ACC112 (cell line): ENCODE measurements around the gene ANKRD12.
"Not testable (repeated sequence)": the region's sequence is repeated elsewhere in the genome, so short reads cannot be mapped to it uniquely, and the experiment has no call there.

ENCODE experiments used
- H2AFZ ChIP-seq: fragments of 200-600 bp; sonication (generic); one replicate; pipeline ENCODE4 v1.6.0; 2017; ENCODE audit warnings: antibody characterized with exemption, low read length; ENCODE audit not compliant: unreplicated experiment
- H3K27ac ChIP-seq: fragments of 200-600 bp; sonication (generic); 2 replicates; pipeline ENCODE4 v1.5.1; 2014; ENCODE audit warnings: low read depth, mild to moderate bottlenecking, antibody characterized with exemption, low read length, moderate library complexity
- H3K27me3 ChIP-seq: fragments of 200-600 bp; sonication (generic); 2 replicates; pipeline ENCODE4 v1.6.1; 2014; ENCODE audit warnings: mild to moderate bottlenecking, antibody characterized with exemption, low read length, moderate library complexity, mixed read lengths; ENCODE audit not compliant: insufficient read depth
- H3K36me3 ChIP-seq: fragments of 200-600 bp; sonication (generic); 2 replicates; pipeline ENCODE4 v1.6.1; 2016; ENCODE audit warnings: mild to moderate bottlenecking, antibody characterized with exemption, low read length, moderate library complexity, mixed read lengths; ENCODE audit not compliant: insufficient read depth
- H3K4me1 ChIP-seq: fragments of 200-600 bp; sonication (generic); one replicate; pipeline ENCODE4 v1.6.1; 2016; ENCODE audit warnings: low read length, mixed read lengths; ENCODE audit not compliant: insufficient read depth, unreplicated experiment, control insufficient read depth
- H3K4me3 ChIP-seq: fragments of 200-600 bp; sonication (generic); 2 replicates; pipeline ENCODE4 v1.5.1; 2014; ENCODE audit warnings: mild to moderate bottlenecking, low read depth, low read length
- H3K79me2 ChIP-seq: fragments of 200-600 bp; sonication (generic); one replicate; pipeline ENCODE4 v1.6.0; 2016; ENCODE audit warnings: low read length; ENCODE audit not compliant: control insufficient read depth, unreplicated experiment, insufficient read depth

ANKRD12 gene

GRCh38 chr18:9146224-9146623, 9.6 kb downstream of the ANKRD12 start:
- no peaks in the 10 kb centered on the region for H3K36me3 ChIP-seq
- no peak overlapping the region for H2AFZ ChIP-seq
- H3K4me1 ChIP-seq, result peaks cover 57% of the 10 kb centered on the region
- H3K27ac ChIP-seq, result peak overlapping the region; percentile 25
- H3K4me3 ChIP-seq, result no peak overlapping the region
- H3K27me3 ChIP-seq, result no peaks in the 10 kb centered on the region
- peaks cover 95% of the 10 kb centered on the region for H3K79me2 ChIP-seq

- no peaks in the 10 kb centered on the region for H3K36me3 ChIP-seq
- H3K4me3 ChIP-seq, result peak overlapping the region; percentile 38; the same call in 1 of the 2 replicates
- H3K27me3 ChIP-seq, result no peaks in the 10 kb centered on the region
- H3K4me1 ChIP-seq, result peaks cover 45% of the 10 kb centered on the region
- no peak overlapping the region for H2AFZ ChIP-seq
- H3K79me2 ChIP-seq, result peaks cover 95% of the 10 kb centered on the region
- peak overlapping the region; percentile 73 for H3K27ac ChIP-seq
Observed at GRCh38 chr18:9147440-9148202, 11.0 kb downstream of the ANKRD12 start.

GRCh38 chr18:9148203-9148552, 11.6 kb downstream of the ANKRD12 start:
- Histone ChIP-seq H3K27ac (no peak overlapping the region), H3K27me3 (no peaks in the 10 kb centered on the region), H2AFZ (no peak overlapping the region), H3K4me1 (peaks cover 47% of the 10 kb centered on the region), H3K4me3 (no peak overlapping the region), H3K79me2 (peaks cover 95% of the 10 kb centered on the region), H3K36me3 (no peaks in the 10 kb centered on the region)

DNA sequence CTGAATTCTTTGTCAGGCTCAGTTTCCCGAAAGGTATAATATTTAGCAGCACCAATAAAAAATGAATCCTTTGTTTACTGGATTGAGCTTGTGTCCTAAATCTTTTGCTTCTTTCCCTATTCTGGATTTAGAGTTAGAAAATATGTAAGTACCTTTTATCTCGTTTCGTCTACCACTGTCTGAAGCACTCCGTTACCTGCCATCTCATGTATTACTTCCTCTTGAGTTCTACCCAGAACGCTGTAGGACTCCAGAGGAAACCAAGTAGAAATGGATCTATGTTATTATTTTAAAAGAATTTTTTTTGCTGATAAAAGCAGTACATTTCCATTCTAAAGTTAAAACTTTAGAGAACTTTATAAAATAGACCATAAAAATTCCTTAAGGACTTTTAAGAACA, 13.5 kb downstream of the ANKRD12 start:
- Histone ChIP-seq H3K79me2 (peaks cover 95% of the 10 kb centered on the region), H3K4me3 (no peak overlapping the region), H3K27ac (no peak overlapping the region), H3K36me3 (no peaks in the 10 kb centered on the region), H3K4me1 (peaks cover 37% of the 10 kb centered on the region), H3K27me3 (no peaks in the 10 kb centered on the region), H2AFZ (no peak overlapping the region)

DNA sequence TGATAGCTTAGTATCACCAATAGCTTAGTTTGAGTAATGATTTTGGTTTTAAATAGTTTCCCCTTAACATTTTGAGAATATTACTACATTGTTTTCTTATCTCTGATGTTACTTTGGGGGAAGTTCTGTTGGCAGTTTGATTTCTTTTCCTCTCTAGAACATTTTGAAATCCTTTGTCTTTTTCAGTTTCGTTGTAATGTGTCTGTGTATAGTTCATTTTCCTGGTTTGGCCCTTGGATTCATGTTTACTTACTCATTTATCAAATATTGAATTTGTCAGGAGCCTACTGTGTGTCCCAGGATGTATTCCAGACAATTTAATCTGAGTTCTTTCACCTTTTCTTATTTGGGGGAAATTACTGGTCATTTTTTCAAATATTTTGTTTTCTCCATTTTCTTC, 16.7 kb downstream of the ANKRD12 start:
- Histone ChIP-seq H3K4me3 (no peak overlapping the region), H3K79me2 (peaks cover 92% of the 10 kb centered on the region), H2AFZ (no peak overlapping the region), H3K4me1 (peaks cover 11% of the 10 kb centered on the region), H3K27me3 (no peaks in the 10 kb centered on the region), H3K27ac (0 out of 2 replicates have a peak overlapping the region, but pooled peaks have one; percentile 16), H3K36me3 (0 out of 2 replicates have a peak, but pooled peaks cover 7% of the 10 kb centered on the region)

DNA sequence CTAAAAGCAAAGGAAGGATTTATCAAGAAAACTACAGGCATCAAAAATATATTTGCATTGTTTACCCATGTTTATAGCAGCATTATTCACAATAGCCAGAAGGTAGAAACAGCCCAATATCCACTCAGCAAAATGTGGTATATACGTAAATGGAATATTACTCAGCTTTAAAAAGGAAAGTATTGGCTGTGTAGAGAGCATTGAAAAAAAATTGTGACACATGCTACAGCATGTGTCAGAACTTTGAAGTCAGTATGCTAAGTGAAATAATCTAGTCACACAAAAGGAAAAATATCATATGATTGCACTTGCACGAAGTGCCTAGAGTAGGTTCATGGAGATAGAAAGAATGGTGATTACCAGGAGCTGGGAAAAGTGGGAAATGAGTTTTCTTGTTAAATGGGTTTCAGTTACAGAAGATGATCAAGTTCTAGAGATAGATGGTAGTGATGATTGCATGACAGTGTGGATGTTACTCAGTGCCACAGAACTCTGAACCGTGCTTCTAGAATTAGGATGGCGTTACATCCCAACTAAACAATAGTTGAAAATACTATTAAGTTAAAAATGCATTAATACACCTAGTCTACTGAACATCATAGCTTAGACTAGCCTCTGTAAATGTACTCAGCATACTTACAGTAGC, 20.1 kb downstream of the ANKRD12 start:
- H3K36me3 ChIP-seq, result peaks cover 16% of the 10 kb centered on the region
- peaks cover 85% of the 10 kb centered on the region for H3K79me2 ChIP-seq
- no peak overlapping the region for H2AFZ ChIP-seq
- no peaks in the 10 kb centered on the region for H3K27me3 ChIP-seq
- no peak overlapping the region for H3K4me3 ChIP-seq
- H3K27ac ChIP-seq, result no peak overlapping the region
- peaks cover 11% of the 10 kb centered on the region for H3K4me1 ChIP-seq

GRCh38 chr18:9157806-9158205, 21.2 kb downstream of the ANKRD12 start:
- H3K4me1 ChIP-seq, result peaks cover 7% of the 10 kb centered on the region
- H3K36me3 ChIP-seq, result peaks cover 18% of the 10 kb centered on the region
- H3K79me2 ChIP-seq, result peaks cover 84% of the 10 kb centered on the region
- no peaks in the 10 kb centered on the region for H3K27me3 ChIP-seq
- H3K4me3 ChIP-seq, result no peak overlapping the region
- no peak overlapping the region for H3K27ac ChIP-seq
- no peak overlapping the region for H2AFZ ChIP-seq

- Histone ChIP-seq H3K4me3 (no peak overlapping the region), H3K27me3 (no peaks in the 10 kb centered on the region), H2AFZ (no peak overlapping the region), H3K79me2 (peaks cover 82% of the 10 kb centered on the region), H3K4me1 (no peaks in the 10 kb centered on the region), H3K36me3 (peaks cover 30% of the 10 kb centered on the region), H3K27ac (no peak overlapping the region)
Observed at GRCh38 chr18:9160014-9160413, 23.4 kb downstream of the ANKRD12 start.

GRCh38 chr18:9162663-9163062, 26.1 kb downstream of the ANKRD12 start:
- Histone ChIP-seq H3K79me2 (peaks cover 63% of the 10 kb centered on the region), H3K36me3 (peaks cover 24% of the 10 kb centered on the region)
- not testable (repeated sequence) for H3K27me3 ChIP-seq, H3K4me3 ChIP-seq, H3K4me1 ChIP-seq, H2AFZ ChIP-seq, H3K27ac ChIP-seq

DNA sequence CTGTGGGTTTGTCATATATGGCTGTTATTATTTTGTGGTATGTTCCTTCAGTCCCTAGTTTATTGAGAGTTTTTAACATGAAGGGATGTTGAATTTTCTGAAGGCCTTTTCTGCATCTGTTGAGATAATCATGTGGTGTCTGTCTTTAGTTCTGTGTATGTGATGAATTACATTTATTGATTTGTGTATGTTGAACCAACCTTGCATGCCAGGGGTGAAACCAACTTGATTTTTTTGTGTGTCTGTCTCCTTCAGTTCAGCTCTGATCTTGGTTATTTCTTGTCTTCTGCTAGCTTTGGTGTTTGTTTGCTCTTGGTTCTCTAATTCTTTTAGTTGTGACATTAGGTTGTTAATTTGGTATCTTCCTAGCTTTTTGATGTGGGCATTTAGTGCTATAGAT, 27.6 kb downstream of the ANKRD12 start:
- peaks cover 53% of the 10 kb centered on the region for H3K79me2 ChIP-seq
- H3K4me3 ChIP-seq, H2AFZ ChIP-seq, H3K27ac ChIP-seq, H3K27me3 ChIP-seq, H3K4me1 ChIP-seq: not testable (repeated sequence)
- H3K36me3 ChIP-seq, result peaks cover 24% of the 10 kb centered on the region

- H3K27me3 ChIP-seq, H3K4me3 ChIP-seq, H3K4me1 ChIP-seq, H3K27ac ChIP-seq, H2AFZ ChIP-seq: not testable (repeated sequence)
- peaks cover 40% of the 10 kb centered on the region for H3K79me2 ChIP-seq
- H3K36me3 ChIP-seq, result peaks cover 18% of the 10 kb centered on the region
Observed at GRCh38 chr18:9165883-9166282, 29.3 kb downstream of the ANKRD12 start.
